ENCODE measurements around the gene TNIP2. TPM values are rescaled to one million over a fixed set of nuclear protein-coding genes. Genes with fewer than 3 reads are reported as not detected.

TNIP2 gene
- total RNA-seq, 1 experiment from 2014 or later: 41.0 TPM

- Histone ChIP-seq H3K9me3 (ENCODE audit: control insufficient read depth in 1 of 2, insufficient read depth in 1 of 2, low read depth in 1 of 2, low read length in 2 of 2) (no peaks in the 10 kb centered on the region), H2AFZ (ENCODE audit: low read depth, low read length, poor library complexity, severe bottlenecking) (no peak overlapping the region), H3K36me3 (ENCODE audit: control insufficient read depth in 1 of 2, insufficient read depth in 2 of 2, low read length in 2 of 2) (no peaks in the 10 kb centered on the region), H3K79me2 (ENCODE audit: insufficient read depth, low read length) (no peaks in the 10 kb centered on the region), H3K4me2 (ENCODE audit: low read length) (no peak overlapping the region), H4K20me1 (ENCODE audit: insufficient read depth) (no peaks in the 10 kb centered on the region), H3K4me1 (ENCODE audit: control insufficient read depth in 1 of 2, insufficient read depth in 2 of 2, low read length in 2 of 2) (peaks cover 52 to 78% of the 10 kb centered on the region in 2 experiments), H3K27me3 (ENCODE audit: insufficient read depth, low read length) (no peaks in the 10 kb centered on the region), H3K9me2 (ENCODE audit: insufficient read depth) (no peaks in the 10 kb centered on the region), H3K9ac (ENCODE audit: low read length) (0 out of 2 replicates have a peak overlapping the region, but pooled peaks have one; percentile 22), H3K4me3 (replicated peaks in 1 of 2; ENCODE audit: low read depth in 1 of 2, low read length in 2 of 2) (no peak overlapping the region), H3K27ac (ENCODE audit: low read depth, low read length) (no peak overlapping the region; the same call in 1 of the 2 replicates)
- ChIA-PET RAD21 (ENCODE audit: low non-redundant PET in 1 of 2, low total read pairs in 2 of 2, uncharacterized antibody in 2 of 2, unreplicated experiment in 2 of 2) (no interaction called here), CTCF (no interaction called here), POLR2A (no interaction called here)
- ATAC-seq (no peak), DNase-seq (ENCODE audit: low read depth, low spot score) (no peak)
- TF ChIP-seq SP1 (IDR thresholded peaks at IDR 0.05; ENCODE audit: low read depth): no peak
- no peak for TF ChIP-seq POLR2AphosphoS5 (IDR thresholded peaks at IDR 0.05; ENCODE audit: low read depth, low read length)
- no peak for TF ChIP-seq MAX (IDR thresholded peaks at IDR 0.05)
- no peak for TF ChIP-seq YY1 (IDR thresholded peaks at IDR 0.05; ENCODE audit: extremely low read depth, insufficient replicate concordance, low read depth, low read length)
- TF ChIP-seq CEBPB (IDR thresholded peaks at IDR 0.05; ENCODE audit: low read depth): no peak
- TF ChIP-seq FOSL1 (IDR thresholded peaks at IDR 0.05; ENCODE audit: low read depth): no peak
- no peak for TF ChIP-seq CBX3 (IDR thresholded peaks at IDR 0.05; ENCODE audit: low read depth)
- TF ChIP-seq ATF3 (IDR thresholded peaks at IDR 0.05): no peak
- no peak for TF ChIP-seq SIN3A (IDR thresholded peaks at IDR 0.05; ENCODE audit: low read depth)
- TF ChIP-seq, protein P1, sequence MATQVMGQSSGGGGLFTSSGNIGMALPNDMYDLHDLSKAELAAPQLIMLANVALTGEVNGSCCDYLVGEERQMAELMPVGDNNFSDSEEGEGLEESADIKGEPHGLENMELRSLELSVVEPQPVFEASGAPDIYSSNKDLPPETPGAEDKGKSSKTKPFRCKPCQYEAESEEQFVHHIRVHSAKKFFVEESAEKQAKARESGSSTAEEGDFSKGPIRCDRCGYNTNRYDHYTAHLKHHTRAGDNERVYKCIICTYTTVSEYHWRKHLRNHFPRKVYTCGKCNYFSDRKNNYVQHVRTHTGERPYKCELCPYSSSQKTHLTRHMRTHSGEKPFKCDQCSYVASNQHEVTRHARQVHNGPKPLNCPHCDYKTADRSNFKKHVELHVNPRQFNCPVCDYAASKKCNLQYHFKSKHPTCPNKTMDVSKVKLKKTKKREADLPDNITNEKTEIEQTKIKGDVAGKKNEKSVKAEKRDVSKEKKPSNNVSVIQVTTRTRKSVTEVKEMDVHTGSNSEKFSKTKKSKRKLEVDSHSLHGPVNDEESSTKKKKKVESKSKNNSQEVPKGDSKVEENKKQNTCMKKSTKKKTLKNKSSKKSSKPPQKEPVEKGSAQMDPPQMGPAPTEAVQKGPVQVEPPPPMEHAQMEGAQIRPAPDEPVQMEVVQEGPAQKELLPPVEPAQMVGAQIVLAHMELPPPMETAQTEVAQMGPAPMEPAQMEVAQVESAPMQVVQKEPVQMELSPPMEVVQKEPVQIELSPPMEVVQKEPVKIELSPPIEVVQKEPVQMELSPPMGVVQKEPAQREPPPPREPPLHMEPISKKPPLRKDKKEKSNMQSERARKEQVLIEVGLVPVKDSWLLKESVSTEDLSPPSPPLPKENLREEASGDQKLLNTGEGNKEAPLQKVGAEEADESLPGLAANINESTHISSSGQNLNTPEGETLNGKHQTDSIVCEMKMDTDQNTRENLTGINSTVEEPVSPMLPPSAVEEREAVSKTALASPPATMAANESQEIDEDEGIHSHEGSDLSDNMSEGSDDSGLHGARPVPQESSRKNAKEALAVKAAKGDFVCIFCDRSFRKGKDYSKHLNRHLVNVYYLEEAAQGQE (IDR thresholded peaks at IDR 0.05; ENCODE audit: low read depth): no peak
- no peak for TF ChIP-seq ZNF274 (IDR thresholded peaks at IDR 0.05; ENCODE audit: low read depth, low read length)
- no peak for TF ChIP-seq ZFX (IDR thresholded peaks at IDR 0.05)
- no peak for TF ChIP-seq RAD21 (IDR thresholded peaks at IDR 0.05; ENCODE audit: low read depth)
- no peak for TF ChIP-seq EGR1 (IDR thresholded peaks at IDR 0.05; ENCODE audit: low read depth)
- no peak for TF ChIP-seq EZH2phosphoT487 (IDR thresholded peaks at IDR 0.05; ENCODE audit: borderline replicate concordance)
- BruUV-seq (replicated peaks): no TSS peak
- intact Hi-C loops (cut with micrococcal nuclease): no loop called here
Measured at GRCh38 chr4:2797545-2798305, 41.6 kb upstream of the TNIP2 start.

Data from HCT116 (cell line).